K562 (cell line): Measurements from ENCODE around the gene GLTP. TPM values are rescaled to one million over a fixed set of nuclear protein-coding genes. Genes with fewer than 3 reads are reported as not detected.

ENCODE experiments used
- ATAC-seq: fragments of 200-7000 bp; cut with Tn5 transposase; 3 replicates; pipeline ENCODE4 v1.9.1; 2020; ENCODE audit warnings: moderate library complexity
- BruUV-seq: library from RNA; stranded (reverse); fragments of 400-500 nt; replicated peaks from 2 replicates; lab custom pipeline; 2021; lab: Mats Ljungman, UMichigan
- CTCF ChIA-PET: fragments of 300-600 bp; formaldehyde crosslinking; extraction: SDS; loops from one replicate; lab custom pipeline; 2021; ENCODE audit warnings: low intra/inter-chr PET ratio; lab: Yijun Ruan, JAX
- POLR2A ChIA-PET: fragments of 300-600, 350-650 bp; sonication (Branson Sonifier 250); formaldehyde crosslinking; extraction: SDS; loops from one replicate; lab custom pipeline; 2021; ENCODE audit warnings: antibody characterized with exemption, inconsistent platforms; lab: Yijun Ruan, JAX
- DNase-seq, 4 experiments: peaks; one replicate each; pipeline versions ENCODE4 v3.0.0 to v3.0.0-alpha.2; 2011 to 2018; ENCODE audit warnings: low spot score in 3 of 4, mixed read lengths in 3 of 4; ENCODE audit errors: extremely low read depth in 1 of 4
- FAIRE-seq: peaks from 2 replicates; lab custom pipeline; 2011; peaks lifted over from hg19 to GRCh38; lab: Jason Lieb, UNC
- H2AFZ ChIP-seq: 2 replicates; pipeline ENCODE4 v1.6.0; 2011; ENCODE audit warnings: low read depth, low read length, control low read depth, inconsistent platforms
- H3K27ac ChIP-seq: fragments of 200-600 bp; 3 replicates; pipeline ENCODE4 v1.8.0; 2011; ENCODE audit warnings: low read depth, mild to moderate bottlenecking, control low read depth, inconsistent platforms, low read length, moderate library complexity, mixed read lengths; ENCODE audit errors: extremely low read depth
- H3K27me3 ChIP-seq, 2 experiments: fragments of 300-600 bp in 1 of 2; 2 replicates in 1 of 2; 3 replicates in 1 of 2; pipeline versions ENCODE4 v1.6.0 to v1.8.0; 2011; ENCODE audit warnings: inconsistent platforms in 2 of 2, low read length in 2 of 2, mild to moderate bottlenecking in 1 of 2, mixed read lengths in 1 of 2, moderate library complexity in 1 of 2; ENCODE audit not compliant: control insufficient read depth in 2 of 2, insufficient read depth in 2 of 2
- H3K36me3 ChIP-seq: fragments of 300-600 bp; 3 replicates; pipeline ENCODE4 v1.8.0; 2011; ENCODE audit warnings: mild to moderate bottlenecking, low read length, inconsistent platforms; ENCODE audit not compliant: control insufficient read depth, insufficient read depth
- H3K4me1 ChIP-seq, 2 experiments: fragments of 200-600 bp in 1 of 2; replicated peaks in 1 of 2; 2 replicates in 1 of 2; 3 replicates in 1 of 2; pipeline versions ENCODE4 v1.5.1 to v1.8.0; 2011; ENCODE audit warnings: inconsistent platforms in 2 of 2, low read length in 2 of 2, mild to moderate bottlenecking in 1 of 2, mixed read lengths in 1 of 2, moderate library complexity in 1 of 2; ENCODE audit not compliant: control insufficient read depth in 2 of 2, insufficient read depth in 2 of 2
- H3K4me2 ChIP-seq: 2 replicates; pipeline ENCODE4 v1.6.1; 2011; ENCODE audit warnings: low read length, control low read depth, inconsistent platforms, mixed read lengths; ENCODE audit not compliant: insufficient read depth
- H3K4me3 ChIP-seq: fragments of 200-600 bp; sonication (generic), shearing (Covaris generic); 2 replicates; pipeline ENCODE4 v1.5.1; 2016; ENCODE audit warnings: control low read depth, inconsistent platforms
- H3K79me2 ChIP-seq: fragments of 200-600 bp; 3 replicates; pipeline ENCODE4 v1.8.0; 2011; ENCODE audit warnings: low read length, inconsistent platforms; ENCODE audit not compliant: control insufficient read depth, insufficient read depth
- H3K9ac ChIP-seq, 2 experiments: 2 replicates each; pipeline versions ENCODE4 v1.6.0 to v1.6.1; 2011; ENCODE audit warnings: low read depth in 2 of 2, low read length in 2 of 2, control low read depth in 1 of 2, inconsistent platforms in 1 of 2, mild to moderate bottlenecking in 1 of 2, mixed read lengths in 1 of 2; ENCODE audit not compliant: insufficient read depth in 1 of 2
- H3K9me1 ChIP-seq: one replicate; pipeline ENCODE4 v1.6.0; 2011; ENCODE audit warnings: inconsistent platforms, mild to moderate bottlenecking, low read length, moderate library complexity; ENCODE audit not compliant: control insufficient read depth, insufficient read depth
- H3K9me3 ChIP-seq: replicated peaks from 2 replicates; pipeline ENCODE4 v1.5.1; 2011; ENCODE audit warnings: low read depth, low read length, inconsistent platforms; ENCODE audit not compliant: control insufficient read depth, insufficient read depth
- H4K20me1 ChIP-seq: replicated peaks from 2 replicates; pipeline ENCODE4 v1.6.1; 2011; ENCODE audit warnings: low read length, inconsistent platforms, mixed read lengths; ENCODE audit not compliant: control insufficient read depth, insufficient read depth
- CAMTA2 ChIP-seq: fragments of 250-450 bp; sonication (Bioruptor Pico); conservative IDR thresholded peaks from 2 replicates; pipeline ENCODE4 v1.5.1; 2022
- HDAC2 ChIP-seq: fragments of 450-650 bp; IDR thresholded peaks from 2 replicates; pipeline ENCODE4 v1.6.1; 2016; ENCODE audit warnings: mild to moderate bottlenecking
- SMAD1 ChIP-seq: fragments of 150-350 bp; IDR thresholded peaks from 2 replicates; pipeline ENCODE4 v1.6.1; 2014; ENCODE audit warnings: low read length, low read depth; ENCODE audit not compliant: partially characterized antibody
- TCF7 ChIP-seq: sonication (generic); IDR thresholded peaks from 2 replicates; pipeline ENCODE4 v1.6.1; 2016; ENCODE audit warnings: antibody characterized with exemption, borderline replicate concordance
- U2AF2 ChIP-seq: fragments of 200-400 bp; formaldehyde crosslinking; optimal IDR thresholded peaks from 2 replicates; pipeline ENCODE3; 2017; ENCODE audit warnings: low read depth, mild to moderate bottlenecking, low read length
- ZNF431 ChIP-seq: sonication (generic); formaldehyde crosslinking; IDR thresholded peaks from 2 replicates; pipeline ENCODE4 v1.8.0; 2022; ENCODE audit warnings: mild to moderate bottlenecking, missing genetic modification reagents
- WGBS: fragments of 100-300 bp; shearing (Covaris generic); methylation state at CpG from one replicate; pipeline ENCODE4 v1.1.6; 2016; ENCODE audit warnings: low coverage, mixed read lengths; ENCODE audit not compliant: insufficient coverage; ENCODE audit errors: missing lambda C conversion rate; 5-methylcytosine and 5-hydroxymethylcytosine counted together
- in situ Hi-C: fragments of 300-500 bp; cut with MboI; formaldehyde crosslinking; loops from 4 replicates; pipeline ENCODE4 v1.15.0; 2018; ENCODE audit warnings: inconsistent platforms, mixed read lengths
- intact Hi-C: fragments of 100-400 bp; cut with micrococcal nuclease; formaldehyde crosslinking; loops from 2 replicates; pipeline ENCODE4 v1.14.2; 2022
- polyA plus RNA-seq, 8 experiments: library from polyadenylated mRNA; depleted of rRNA in 4 of 8; stranded (reverse) in 5 of 8; unstranded in 3 of 8; fragments of >200 nt; fragmentation: Nextera tagmentation in 2 of 8; fragmentation: Illumina TruSeq in 1 of 8; extraction: Ambion mirVana in 2 of 8; extraction: Trizol in 1 of 8; gene quantifications; 2 replicates each; pipeline versions ENCODE4 v1.2.1 to v1.2.3, GENCODE V29; 2011 to 2014; ENCODE audit warnings: inconsistent platforms in 1 of 8, missing spikeins in 1 of 8
- total RNA-seq, 7 experiments: library from RNA; depleted of rRNA in 6 of 7; stranded (reverse); fragments of >200 nt in 6 of 7; fragmentation: Illumina TruSeq in 2 of 7; extraction: Trizol in 2 of 7; gene quantifications; 2 replicates each; pipeline versions ENCODE4 v1.2.1 to v1.2.3, GENCODE V29; 2011 to 2021; ENCODE audit warnings: low replicate concordance in 1 of 7
- TF ChIP-seq, protein P1 (sequence below): fragments of 250-450 bp; sonication (Bioruptor Pico); IDR thresholded peaks from 2 replicates; pipeline ENCODE4 v1.5.0; 2021

GLTP gene
- total and polyA plus RNA-seq, 9 of the 15 experiments (the other 6 are each of a cell fraction or from before 2014, with no cell fraction given): 4.4 to 8.3 (median 6.1) TPM

DNA sequence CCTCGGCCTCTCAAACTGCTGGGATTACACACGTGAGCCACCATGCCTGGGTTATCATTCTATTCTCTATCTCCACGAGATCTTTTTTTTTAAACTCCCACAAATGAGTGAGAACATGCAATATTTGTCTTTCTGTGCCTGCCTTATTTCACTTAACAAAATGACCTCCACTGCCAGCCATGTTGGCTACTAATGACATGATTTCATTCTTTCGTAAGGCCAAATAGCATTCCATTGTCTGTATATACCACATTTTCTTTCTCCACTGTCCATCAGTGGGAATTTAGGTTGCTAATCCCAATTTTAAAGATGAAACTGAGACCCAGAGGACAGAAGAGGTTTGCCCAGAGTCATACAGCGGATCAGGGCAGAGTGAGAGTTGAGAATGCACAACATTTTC lies 36.2 kb downstream of the GLTP start:
- no peak for ATAC-seq
- intact Hi-C loops (no loop called here), in situ Hi-C loops (no loop called here)
- CTCF ChIA-PET: interaction anchor here (0.5 kb wide), 1 partner anchor 36 kb away, joined by 3 read pairs; no protein-coding TSS in a partner anchor
- Histone ChIP-seq H2AFZ (no peak overlapping the region), H3K79me2 (no peaks in the 10 kb centered on the region), H3K9me1 (no peaks in the 10 kb centered on the region), H3K9me3 (no peaks in the 10 kb centered on the region), H3K4me3 (no peak overlapping the region), H3K4me2 (no peak overlapping the region), H3K9ac (no peak overlapping the region), H3K36me3 (no peaks in the 10 kb centered on the region), H3K27ac (no peak overlapping the region), H3K4me1 (peaks cover 0 to 5% of the 10 kb centered on the region in 2 experiments; a peak in 3 of 5 replicates), H4K20me1 (no peaks in the 10 kb centered on the region), H3K27me3 (peaks cover 0 to 7% of the 10 kb centered on the region in 2 experiments; a peak in 2 of 5 replicates)
- WGBS: 25% methylated on average over 5 of the region's 5 CpGs
- no peak for DNase-seq
- TF ChIP-seq CAMTA2 (no peak), HDAC2 (no peak)
- POLR2A ChIA-PET: no interaction called here
- BruUV-seq: no TSS peak
- no peak for FAIRE-seq

DNA sequence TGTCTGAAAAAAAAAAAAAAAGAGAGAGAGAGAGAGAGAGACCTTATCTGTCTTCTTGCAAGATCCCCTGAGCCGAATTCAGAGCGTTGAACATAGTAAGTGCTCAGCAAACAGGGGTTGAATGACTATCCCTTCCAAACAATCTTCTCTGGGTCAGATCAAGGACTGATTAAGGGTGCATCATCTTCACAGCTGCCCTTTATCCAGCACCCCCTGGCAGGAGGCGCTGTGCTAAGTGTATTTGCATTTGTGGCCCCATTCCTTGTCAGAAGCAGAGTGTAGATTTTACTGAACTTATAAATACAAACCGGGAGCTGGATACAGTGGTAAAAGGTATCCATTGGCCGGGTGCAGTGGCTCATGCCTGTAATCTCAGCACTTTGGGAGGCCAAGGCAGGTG lies 38.3 kb downstream of the GLTP start:
- FAIRE-seq (no peak), DNase-seq (no peak), ATAC-seq (no peak)
- Histone ChIP-seq H3K4me2 (no peak overlapping the region), H4K20me1 (no peaks in the 10 kb centered on the region), H3K36me3 (no peaks in the 10 kb centered on the region), H3K9me3 (no peaks in the 10 kb centered on the region), H2AFZ (no peak overlapping the region), H3K4me3 (no peak overlapping the region), H3K27ac (no peak overlapping the region), H3K9ac (no peak overlapping the region), H3K27me3 (peaks cover 0 to 7% of the 10 kb centered on the region in 2 experiments; a peak in 1 of 5 replicates), H3K4me1 (peaks cover 0 to 5% of the 10 kb centered on the region in 2 experiments; a peak in 3 of 5 replicates), H3K79me2 (no peaks in the 10 kb centered on the region), H3K9me1 (no peaks in the 10 kb centered on the region)
- 2% methylated on average over 5 of the region's 5 CpGs for WGBS
- in situ Hi-C loops: no loop called here
- POLR2A ChIA-PET: interaction anchor here (0.7 kb wide), 1 partner anchor 46 kb away, joined by 4 read pairs; no protein-coding TSS in a partner anchor
- CTCF ChIA-PET: interaction anchor here (0.6 kb wide), 1 partner anchor 245 kb away, joined by 4 read pairs; no protein-coding TSS in a partner anchor
- intact Hi-C loops: no loop called here
- no TSS peak for BruUV-seq
- TF ChIP-seq, protein P1, sequence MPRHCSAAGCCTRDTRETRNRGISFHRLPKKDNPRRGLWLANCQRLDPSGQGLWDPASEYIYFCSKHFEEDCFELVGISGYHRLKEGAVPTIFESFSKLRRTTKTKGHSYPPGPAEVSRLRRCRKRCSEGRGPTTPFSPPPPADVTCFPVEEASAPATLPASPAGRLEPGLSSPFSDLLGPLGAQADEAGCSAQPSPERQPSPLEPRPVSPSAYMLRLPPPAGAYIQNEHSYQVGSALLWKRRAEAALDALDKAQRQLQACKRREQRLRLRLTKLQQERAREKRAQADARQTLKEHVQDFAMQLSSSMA: no peak
- TF ChIP-seq U2AF2 (no peak), TCF7 (no peak), SMAD1 (no peak), ZNF431 (CRISPR knock-in tag) (no peak)
